ENCODE data around the gene HLA-DRA. TPM values are rescaled to one million over a fixed set of nuclear protein-coding genes. Genes with fewer than 3 reads are reported as not detected.

Gene HLA-DRA
- total RNA-seq (10 to 100 TPM; 19.9 to 90.0 (median 61.9) TPM), polyA plus RNA-seq (10 to 100 TPM; 32.0 to 43.0 (median 35.3) TPM)
- long read RNA-seq, donor 1, transcript HLA-DRA-202 (5 exons, 1,280 nt), result major isoform, 20 of 20 reads
- long read RNA-seq, donor 1, partial matches to known transcripts, result 0 of 20 reads
- long read RNA-seq, donor 1, other reads (novel, unspliced or antisense), result 0 of 20 reads
- long read RNA-seq, donor 2, transcript HLA-DRA-202 (5 exons, 1,280 nt), result major isoform, 19 of 20 reads
- long read RNA-seq, donor 2, partial matches to known transcripts, result 1 of 20 reads
- long read RNA-seq, donor 2, other reads (novel, unspliced or antisense), result 0 of 20 reads

DNA sequence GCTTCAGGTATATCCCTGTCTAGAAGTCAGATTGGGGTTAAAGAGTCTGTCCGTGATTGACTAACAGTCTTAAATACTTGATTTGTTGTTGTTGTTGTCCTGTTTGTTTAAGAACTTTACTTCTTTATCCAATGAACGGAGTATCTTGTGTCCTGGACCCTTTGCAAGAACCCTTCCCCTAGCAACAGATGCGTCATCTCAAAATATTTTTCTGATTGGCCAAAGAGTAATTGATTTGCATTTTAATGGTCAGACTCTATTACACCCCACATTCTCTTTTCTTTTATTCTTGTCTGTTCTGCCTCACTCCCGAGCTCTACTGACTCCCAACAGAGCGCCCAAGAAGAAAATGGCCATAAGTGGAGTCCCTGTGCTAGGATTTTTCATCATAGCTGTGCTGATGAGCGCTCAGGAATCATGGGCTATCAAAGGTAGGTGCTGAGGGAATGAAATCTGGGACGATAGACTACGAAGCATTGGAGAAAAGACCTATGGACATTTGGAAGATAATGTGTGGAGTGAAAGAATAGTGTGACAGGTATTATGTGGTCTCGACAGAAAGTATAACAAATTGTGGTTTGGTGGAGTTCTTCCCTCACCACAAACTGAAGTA, at the start of gene HLA-DRA:
Gene HLA-DRA (plus strand): TSS at position 286 of the 613 bp plus-strand sequence. CDS start 64 bp downstream, at position 350.
- no peak for TF ChIP-seq CTCF (IDR thresholded peaks at IDR 0.05)
- H3K27me3 ChIP-seq (ENCODE audit: insufficient read depth in 3 of 3, low read length in 2 of 3), result peaks cover 0 to 5% (median 0%) of the 10 kb centered on the region in 3 donors
- H3K4me1 ChIP-seq, result no peaks in the 10 kb centered on the region
- no peaks in the 10 kb centered on the region for H3K9me3 ChIP-seq
- peak within 1 kb of the TSS; percentile 50 for H3K27ac ChIP-seq
- intact Hi-C loops (cut with DNase I), result no loop called here
- H3K4me3 ChIP-seq, result peak within 1 kb of the TSS; percentile 59
- ATAC-seq, result peak in 3 of 4 donors; percentile 27 to 76 (median 48)
- WGBS, 3 donors, result 33 to 35% (median 33%) methylated on average over 9 of the region's 9 CpGs
- no peaks in the 10 kb centered on the region for H3K36me3 ChIP-seq (ENCODE audit: insufficient read depth in 1 of 2, low read depth in 1 of 2)
- no peak for DNase-seq

DNA sequence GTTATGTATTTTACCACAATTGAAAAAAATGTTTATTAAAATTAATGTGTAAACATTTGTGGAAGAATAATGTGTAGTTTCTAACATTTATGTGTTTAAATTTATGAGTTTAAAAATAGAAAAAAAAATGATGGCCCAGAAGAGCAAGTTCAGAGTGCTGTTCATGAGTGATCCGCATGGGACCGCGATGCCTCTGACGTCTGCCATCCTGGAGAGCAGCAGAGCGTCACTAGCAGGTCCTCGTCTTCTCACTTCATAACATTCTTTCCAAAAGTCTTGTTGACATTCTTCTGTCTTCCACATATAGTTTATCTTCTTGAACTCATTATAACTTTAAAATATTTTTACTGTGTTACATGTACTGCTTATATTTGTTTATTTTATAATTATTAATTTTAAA, 48.2 kb upstream of the HLA-DRA start:
- no peak for TF ChIP-seq CTCF (IDR thresholded peaks at IDR 0.05)

DNA sequence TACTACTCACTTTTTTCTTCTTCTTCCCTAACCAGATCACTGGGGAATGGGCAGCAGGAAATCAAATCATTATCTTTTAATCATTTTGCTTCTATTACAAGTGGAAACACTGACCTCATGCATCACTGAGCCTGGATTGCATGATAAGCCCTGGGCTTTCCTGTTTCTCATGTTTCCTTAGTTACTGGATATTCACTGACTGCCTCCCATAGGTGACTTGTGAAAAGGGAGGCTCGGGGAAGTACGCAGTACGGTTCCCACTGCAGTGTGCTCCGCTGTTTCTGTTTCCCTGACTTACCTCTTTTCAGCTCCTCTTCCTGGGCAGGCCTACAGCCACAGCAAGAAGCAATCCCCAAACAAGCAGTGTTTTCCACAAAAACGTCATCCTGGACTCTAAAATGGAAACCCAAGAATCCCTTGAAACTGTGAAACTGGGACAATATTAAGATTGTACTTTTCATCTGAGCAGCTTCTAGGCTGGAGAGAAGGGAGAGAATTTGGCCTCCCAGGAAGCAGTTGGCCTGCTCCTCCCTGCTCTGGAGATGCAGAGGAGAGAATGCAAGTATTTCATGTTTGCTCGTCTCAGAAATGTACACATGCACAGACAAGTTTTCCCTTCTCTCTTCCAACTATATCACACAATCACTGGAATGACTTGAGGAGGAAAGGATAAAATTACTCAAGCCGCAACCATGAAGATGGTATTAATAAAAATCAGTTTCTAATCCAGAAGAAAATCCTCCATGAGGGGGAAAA, 45.8 kb upstream of the HLA-DRA start:
- 47 to 67% (median 62%) methylated on average over 7 of the region's 7 CpGs for WGBS, 3 donors
- TF ChIP-seq CTCF (IDR thresholded peaks at IDR 0.05), result no peak
- H3K27ac ChIP-seq, result peak overlapping the region; percentile 50
- DNase-seq (no peak), ATAC-seq (peak in 3 of 4 donors; percentile 44 to 69 (median 46))
- H3K4me3 ChIP-seq, result no peak overlapping the region
- intact Hi-C loops (cut with DNase I), result loop anchor here in 1 of 2 donors (10.0 kb wide), 1 partner anchor 139 kb away; no protein-coding TSS in a partner anchor
- no peaks in the 10 kb centered on the region for H3K4me1 ChIP-seq
- no peaks in the 10 kb centered on the region for H3K27me3 ChIP-seq (ENCODE audit: insufficient read depth in 3 of 3, low read length in 2 of 3)
- no peaks in the 10 kb centered on the region for H3K9me3 ChIP-seq
- no peaks in the 10 kb centered on the region for H3K36me3 ChIP-seq (ENCODE audit: insufficient read depth in 1 of 2, low read depth in 1 of 2)

More for the DNA sequence above, 48.2 kb upstream of the HLA-DRA start:
- intact Hi-C loops (cut with DNase I), result loop anchor here in 1 of 2 donors (10.0 kb wide), 1 partner anchor 137 kb away; no protein-coding TSS in a partner anchor
- WGBS, 3 donors, result 92 to 93% (median 93%) methylated on average over 6 of the region's 6 CpGs
- ATAC-seq (no peak), DNase-seq (no peak)
- no peak overlapping the region for H3K27ac ChIP-seq
- H3K9me3 ChIP-seq, result no peaks in the 10 kb centered on the region
- no peaks in the 10 kb centered on the region for H3K27me3 ChIP-seq (ENCODE audit: insufficient read depth in 3 of 3, low read length in 2 of 3)
- H3K4me1 ChIP-seq, result no peaks in the 10 kb centered on the region
- H3K4me3 ChIP-seq, result no peak overlapping the region
- no peaks in the 10 kb centered on the region for H3K36me3 ChIP-seq (ENCODE audit: insufficient read depth in 1 of 2, low read depth in 1 of 2)

- Histone ChIP-seq H3K9me3 (no peaks in the 10 kb centered on the region), H3K4me3 (no peak overlapping the region), H3K36me3 (ENCODE audit: insufficient read depth in 1 of 2, low read depth in 1 of 2) (no peaks in the 10 kb centered on the region), H3K27ac (no peak overlapping the region), H3K27me3 (ENCODE audit: insufficient read depth in 3 of 3, low read length in 2 of 3) (peaks cover 0 to 3% (median 0%) of the 10 kb centered on the region in 3 donors), H3K4me1 (no peaks in the 10 kb centered on the region)
- no peak for TF ChIP-seq CTCF (IDR thresholded peaks at IDR 0.05)
- no peak for DNase-seq
- ATAC-seq, result no peak
- intact Hi-C loops (cut with DNase I), result loop anchor here in 1 of 2 donors (10.0 kb wide), 1 partner anchor 141 kb away; no protein-coding TSS in a partner anchor
- 93 to 96% (median 93%) methylated on average over 10 of the region's 10 CpGs for WGBS, 3 donors
Observed at GRCh38 chr6:32396028-32396427, 43.7 kb upstream of the HLA-DRA start.
